DND-41 (cell line): Measurements from ENCODE around the gene ZBTB18.
"Not testable (repeated sequence)": the region's sequence is repeated elsewhere in the genome, so short reads cannot be mapped to it uniquely, and the experiment has no call there.

ENCODE experiments used
- ATAC-seq: fragments of 200-7000 bp; cut with Tn5 transposase; 3 replicates; pipeline ENCODE4 v1.9.1; 2021; ENCODE audit warnings: low read depth; ENCODE audit not compliant: insufficient read depth
- DNase-seq: peaks from one replicate; pipeline ENCODE4 v3.0.0-alpha.2; 2020
- H2AFZ ChIP-seq: 2 replicates; pipeline ENCODE4 v1.6.0; 2012; ENCODE audit warnings: low read depth, low read length
- H3K27ac ChIP-seq: 2 replicates; pipeline ENCODE4 v1.5.1; 2012; ENCODE audit warnings: low read length, inconsistent platforms
- H3K27me3 ChIP-seq: fragments of 200-600 bp; sonication (generic); 2 replicates; pipeline ENCODE4 v1.6.0; 2012; ENCODE audit warnings: low read length, mild to moderate bottlenecking, inconsistent platforms; ENCODE audit not compliant: insufficient read depth, poor library complexity
- H3K36me3 ChIP-seq: 2 replicates; pipeline ENCODE4 v1.5.1; 2012; ENCODE audit warnings: low read length, inconsistent platforms; ENCODE audit not compliant: insufficient read depth
- H3K4me1 ChIP-seq: 2 replicates; pipeline ENCODE4 v1.5.1; 2012; ENCODE audit warnings: mild to moderate bottlenecking, low read length; ENCODE audit not compliant: insufficient read depth
- H3K4me2 ChIP-seq: 2 replicates; pipeline ENCODE4 v1.6.0; 2012; ENCODE audit warnings: mild to moderate bottlenecking, moderate library complexity, low read length, inconsistent platforms; ENCODE audit not compliant: insufficient read depth
- H3K4me3 ChIP-seq, 2 experiments: fragments of 200-600 bp in 1 of 2; shearing (Covaris generic) in 1 of 2; 2 replicates each; pipeline ENCODE4 v1.5.1; 2012 to 2016; ENCODE audit warnings: inconsistent platforms in 2 of 2, low read length in 2 of 2, mild to moderate bottlenecking in 2 of 2, low read depth in 1 of 2, moderate library complexity in 1 of 2
- H3K79me2 ChIP-seq: 2 replicates; pipeline ENCODE4 v1.6.0; 2012; ENCODE audit warnings: low read length, inconsistent platforms; ENCODE audit not compliant: insufficient read depth
- H3K9ac ChIP-seq: 2 replicates; pipeline ENCODE4 v1.6.0; 2012; ENCODE audit warnings: low read depth, mild to moderate bottlenecking, inconsistent platforms, low read length, moderate library complexity
- H3K9me3 ChIP-seq: 2 replicates; pipeline ENCODE4 v1.5.1; 2012; ENCODE audit warnings: low read length, moderate library complexity, mild to moderate bottlenecking, inconsistent platforms; ENCODE audit not compliant: insufficient read depth, severe bottlenecking
- H4K20me1 ChIP-seq: 2 replicates; pipeline ENCODE4 v1.6.0; 2012; ENCODE audit warnings: low read length; ENCODE audit not compliant: insufficient read depth
- CTCF ChIP-seq: IDR thresholded peaks from 2 replicates; pipeline ENCODE4 v1.5.1; 2012; ENCODE audit warnings: borderline replicate concordance, low read length, moderate library complexity, mild to moderate bottlenecking; ENCODE audit not compliant: poor library complexity, severe bottlenecking; ENCODE audit errors: extremely low read depth
- EZH2 ChIP-seq: IDR thresholded peaks from 3 replicates; pipeline ENCODE4 v1.6.1; 2012; ENCODE audit warnings: borderline replicate concordance, low read depth, mild to moderate bottlenecking, moderate library complexity, low read length, inconsistent platforms; ENCODE audit not compliant: severe bottlenecking

The ZBTB18 gene

GRCh38 chr1:244041466-244042120 lies 9.5 kb upstream of the ZBTB18 start:
- H3K4me3 ChIP-seq: no peak overlapping the region
- TF ChIP-seq CTCF (no peak), EZH2 (no peak)
- no peaks in the 10 kb centered on the region for H3K9me3 ChIP-seq
- no peak for ATAC-seq
- no peaks in the 10 kb centered on the region for H3K27me3 ChIP-seq
- H4K20me1 ChIP-seq: no peaks in the 10 kb centered on the region
- H3K4me2 ChIP-seq: no peak overlapping the region
- H3K27ac ChIP-seq: no peak overlapping the region
- no peak overlapping the region for H2AFZ ChIP-seq
- no peaks in the 10 kb centered on the region for H3K79me2 ChIP-seq
- no peaks in the 10 kb centered on the region for H3K36me3 ChIP-seq
- no peak overlapping the region for H3K9ac ChIP-seq
- DNase-seq: no peak
- H3K4me1 ChIP-seq: peaks cover 4% of the 10 kb centered on the region; the same call in 1 of the 2 replicates

GRCh38 chr1:244042293-244042692 lies 8.8 kb upstream of the ZBTB18 start:
- Histone ChIP-seq H4K20me1 (no peaks in the 10 kb centered on the region), H3K4me1 (peaks cover 10% of the 10 kb centered on the region), H3K27me3 (no peaks in the 10 kb centered on the region), H3K4me2 (no peak overlapping the region), H3K79me2 (no peaks in the 10 kb centered on the region), H3K9me3 (no peaks in the 10 kb centered on the region), H3K4me3 (no peak overlapping the region), H2AFZ (no peak overlapping the region), H3K9ac (no peak overlapping the region), H3K36me3 (no peaks in the 10 kb centered on the region), H3K27ac (no peak overlapping the region)
- TF ChIP-seq CTCF: no peak
- TF ChIP-seq EZH2: no peak
- no peak for DNase-seq
- no peak for ATAC-seq

GRCh38 chr1:244044423-244044822 lies 6.7 kb upstream of the ZBTB18 start:
- no peak overlapping the region for H3K9ac ChIP-seq
- TF ChIP-seq CTCF (no peak), EZH2 (no peak)

GRCh38 chr1:244046254-244046653 lies 4.8 kb upstream of the ZBTB18 start:
- not testable (repeated sequence) for H3K9me3 ChIP-seq, H3K27ac ChIP-seq, H3K4me2 ChIP-seq, H4K20me1 ChIP-seq, ATAC-seq, H3K36me3 ChIP-seq, DNase-seq, H3K27me3 ChIP-seq, H3K9ac ChIP-seq, H2AFZ ChIP-seq, H3K4me3 ChIP-seq
- Histone ChIP-seq H3K4me1 (peaks cover 31% of the 10 kb centered on the region), H3K79me2 (peaks cover 20% of the 10 kb centered on the region)

More at GRCh38 chr1:244044423-244044822, 6.7 kb upstream of the ZBTB18 start:
- DNase-seq (no peak), ATAC-seq (no peak)
- H3K4me2 ChIP-seq: no peak overlapping the region
- peaks cover 13% of the 10 kb centered on the region for H3K4me1 ChIP-seq
- H3K79me2 ChIP-seq: peaks cover 1% of the 10 kb centered on the region
- no peaks in the 10 kb centered on the region; the same call in 1 of the 2 replicates for H3K36me3 ChIP-seq
- H3K9me3 ChIP-seq: no peaks in the 10 kb centered on the region
- no peaks in the 10 kb centered on the region for H4K20me1 ChIP-seq
- no peaks in the 10 kb centered on the region for H3K27me3 ChIP-seq
- H3K27ac ChIP-seq: no peak overlapping the region
- H3K4me3 ChIP-seq: no peak overlapping the region
- H2AFZ ChIP-seq: no peak overlapping the region
